ENCODE data around the gene RGS14.

- no peak for TF ChIP-seq CTCF (conservative IDR thresholded peaks at IDR 0.05; ENCODE audit: low read length)
- no peak for TF ChIP-seq EZH2phosphoT487 (IDR thresholded peaks at IDR 0.05; ENCODE audit: borderline replicate concordance, low read depth, low read length)
Measured at GRCh38 chr5:177419046-177419445, 61.3 kb downstream of the RGS14 start.
